GM06990 (cell line): ENCODE data around the gene CEP128.
A peak's percentile ranks its signal among the peaks of the same experiment; 100 is the strongest.

ENCODE experiments used
- DNase-seq: peaks from one replicate; pipeline ENCODE4 v3.0.0-alpha.2; 2011; ENCODE audit not compliant: insufficient read length; ENCODE audit errors: extremely low read depth
- H3K27me3 ChIP-seq: replicated peaks from 2 replicates; pipeline ENCODE4 v1.6.0; 2011; ENCODE audit warnings: low read length; ENCODE audit not compliant: control insufficient read depth, insufficient read depth
- H3K36me3 ChIP-seq: 2 replicates; pipeline ENCODE4 v1.5.1; 2011; ENCODE audit warnings: low read length; ENCODE audit not compliant: control insufficient read depth, insufficient read depth
- H3K4me3 ChIP-seq: replicated peaks from 2 replicates; pipeline ENCODE4 v1.5.1; 2011; ENCODE audit warnings: low read depth, mild to moderate bottlenecking, control low read depth, low read length
- CTCF ChIP-seq: IDR thresholded peaks from 2 replicates; pipeline ENCODE4 v1.5.1; 2011; ENCODE audit warnings: low read length, control low read depth, mild to moderate bottlenecking, inconsistent platforms; ENCODE audit not compliant: insufficient read depth, poor library complexity, severe bottlenecking

The CEP128 gene

GRCh38 chr14:80850197-80850814 is 91.2 kb downstream of the CEP128 start:
- TF ChIP-seq CTCF, result peak; percentile 35
- H3K27me3 ChIP-seq, result no peaks in the 10 kb centered on the region
- DNase-seq, result no peak
- H3K36me3 ChIP-seq, result no peaks in the 10 kb centered on the region
- H3K4me3 ChIP-seq, result no peak overlapping the region

- no peak for DNase-seq
- Histone ChIP-seq H3K4me3 (no peak overlapping the region), H3K27me3 (no peaks in the 10 kb centered on the region), H3K36me3 (no peaks in the 10 kb centered on the region)
- no peak for TF ChIP-seq CTCF
Measured at GRCh38 chr14:80847070-80847469, 94.5 kb downstream of the CEP128 start.

- H3K36me3 ChIP-seq, result no peaks in the 10 kb centered on the region
- H3K27me3 ChIP-seq, result no peaks in the 10 kb centered on the region
- DNase-seq, result no peak
- TF ChIP-seq CTCF, result no peak
- H3K4me3 ChIP-seq, result no peak overlapping the region
Measured at GRCh38 chr14:80845856-80846255, 95.7 kb downstream of the CEP128 start.

GRCh38 chr14:80844872-80845271 is 96.7 kb downstream of the CEP128 start:
- TF ChIP-seq CTCF, result no peak
- Histone ChIP-seq H3K36me3 (no peaks in the 10 kb centered on the region), H3K4me3 (no peak overlapping the region), H3K27me3 (no peaks in the 10 kb centered on the region)
- DNase-seq, result no peak

GRCh38 chr14:80839743-80840142 is 101.8 kb downstream of the CEP128 start:
- Histone ChIP-seq H3K4me3 (no peak overlapping the region), H3K36me3 (no peaks in the 10 kb centered on the region; the same call in 1 of the 2 replicates), H3K27me3 (no peaks in the 10 kb centered on the region)
- no peak for TF ChIP-seq CTCF
- no peak for DNase-seq

GRCh38 chr14:80809663-80810062 is 131.9 kb downstream of the CEP128 start:
- Histone ChIP-seq H3K27me3 (no peaks in the 10 kb centered on the region), H3K36me3 (no peaks in the 10 kb centered on the region), H3K4me3 (no peak overlapping the region)
- TF ChIP-seq CTCF, result no peak
- no peak for DNase-seq
